ENCODE measurements around the gene MFSD6. TPM values are rescaled to one million over a fixed set of nuclear protein-coding genes. Genes with fewer than 3 reads are reported as not detected.

Gene MFSD6
- polyA plus RNA-seq, 1 of the 3 experiments (the other 2 are of a cell fraction) = 15.1 TPM

DNA sequence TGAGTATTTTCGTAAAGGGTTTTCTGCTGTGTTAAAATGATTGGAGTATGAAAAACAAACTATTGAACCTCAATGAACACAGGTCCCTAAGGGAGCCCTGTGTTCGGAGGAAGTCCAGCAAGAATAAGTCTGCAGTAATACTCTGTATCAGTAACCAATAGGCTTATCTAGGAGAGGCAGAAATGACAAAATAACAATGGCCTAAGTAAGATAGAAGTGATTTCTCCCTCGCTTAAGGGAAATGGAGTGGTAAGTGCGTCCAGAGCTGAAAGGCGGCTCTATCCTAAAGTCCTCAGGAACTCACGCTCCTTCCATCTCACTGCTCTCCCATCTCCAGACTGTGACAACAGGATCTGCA lies 29.3 kb upstream of the MFSD6 start (continued):
- TF ChIP-seq TCF12 (IDR thresholded peaks at IDR 0.05) (no peak), NRF1 (IDR thresholded peaks at IDR 0.05; ENCODE audit: low read depth, low read length) (no peak), SMC3 (IDR thresholded peaks at IDR 0.05; ENCODE audit: low read depth, low read length) (no peak), JUND (IDR thresholded peaks at IDR 0.05) (no peak), TEAD4 (IDR thresholded peaks at IDR 0.05; ENCODE audit: borderline replicate concordance, insufficient read depth) (no peak), RXRA (IDR thresholded peaks at IDR 0.05; ENCODE audit: borderline replicate concordance, low read depth) (no peak)

DNA sequence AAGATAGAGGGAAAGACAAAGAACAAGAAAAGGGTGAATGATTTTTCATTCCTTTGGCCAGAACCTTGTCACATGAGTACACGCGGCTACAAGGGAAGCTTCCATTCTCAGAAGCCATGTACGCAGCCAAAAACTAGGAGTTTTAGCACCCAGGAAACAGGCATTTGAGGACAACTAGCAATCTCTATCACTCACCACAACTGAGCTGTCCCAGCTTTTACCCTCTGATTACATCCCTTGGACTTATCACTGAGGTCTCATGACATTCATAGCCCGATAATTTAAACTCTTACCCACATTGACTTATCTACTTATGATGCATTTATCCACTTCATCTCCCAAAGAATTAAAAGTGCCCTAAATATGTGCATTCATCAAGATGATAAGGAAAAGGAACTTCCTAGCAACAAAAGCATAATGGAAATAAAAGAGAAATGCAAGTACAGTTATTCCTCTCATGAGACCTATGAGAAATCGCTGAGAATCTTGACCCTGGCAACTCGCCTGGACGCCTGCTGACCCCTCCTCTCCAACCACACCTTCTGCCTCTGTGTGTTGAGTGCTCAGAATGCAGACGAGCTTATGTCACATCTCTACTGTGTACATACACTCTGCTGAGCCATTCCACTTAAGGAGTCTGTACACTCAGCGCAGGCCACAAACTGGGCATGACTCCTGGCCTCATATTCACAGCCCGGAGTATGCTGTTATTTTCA lies 28.7 kb upstream of the MFSD6 start:
- Histone ChIP-seq H3K27ac (ENCODE audit: low read depth in 2 of 2, low read length in 1 of 2) (no peak overlapping the region), H3K4me1 (ENCODE audit: control insufficient read depth in 1 of 2, insufficient read depth in 2 of 2, low read depth in 1 of 2, low read length in 1 of 2) (no peaks in the 10 kb centered on the region; a peak in 1 of 4 replicates), H3K79me2 (ENCODE audit: insufficient read depth) (no peaks in the 10 kb centered on the region), H3K9me3 (no peaks in the 10 kb centered on the region), H3K9ac (no peak overlapping the region), H3K4me2 (no peak overlapping the region), H3F3A (replicated peaks; ENCODE audit: insufficient read depth) (no peaks in the 10 kb centered on the region), H3K27me3 (ENCODE audit: insufficient read depth) (no peaks in the 10 kb centered on the region), H3K36me3 (replicated peaks in 1 of 2; ENCODE audit: control insufficient read depth in 1 of 2, insufficient read depth in 2 of 2, low read length in 1 of 2) (no peaks in the 10 kb centered on the region), H4K20me1 (ENCODE audit: insufficient read depth) (no peaks in the 10 kb centered on the region), H2AFZ (ENCODE audit: low read depth) (no peak overlapping the region), H3K4me3 (ENCODE audit: low read depth in 2 of 2, low read length in 1 of 2) (no peak overlapping the region), H3K9me2 (no peaks in the 10 kb centered on the region)
- TF ChIP-seq, protein P1, sequence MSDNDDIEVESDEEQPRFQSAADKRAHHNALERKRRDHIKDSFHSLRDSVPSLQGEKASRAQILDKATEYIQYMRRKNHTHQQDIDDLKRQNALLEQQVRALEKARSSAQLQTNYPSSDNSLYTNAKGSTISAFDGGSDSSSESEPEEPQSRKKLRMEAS (IDR thresholded peaks at IDR 0.05; ENCODE audit: low read depth) = no peak
- no peak for TF ChIP-seq EP300 (IDR thresholded peaks at IDR 0.05; ENCODE audit: borderline replicate concordance in 1 of 2, low read depth in 1 of 2, low read length in 1 of 2)
- TF ChIP-seq NFIC (IDR thresholded peaks at IDR 0.05; ENCODE audit: borderline replicate concordance) = no peak
- TF ChIP-seq POLR2AphosphoS5 (IDR thresholded peaks at IDR 0.05; ENCODE audit: low read depth, low read length) = no peak
- TF ChIP-seq RAD21 (IDR thresholded peaks at IDR 0.05; ENCODE audit: low read length) = no peak
- no peak for TF ChIP-seq RCOR1 (IDR thresholded peaks at IDR 0.05; ENCODE audit: low read length)
- no peak for TF ChIP-seq RXRA (IDR thresholded peaks at IDR 0.05; ENCODE audit: borderline replicate concordance, low read depth)
- TF ChIP-seq GABPA (IDR thresholded peaks at IDR 0.05; ENCODE audit: low read depth) = no peak
- TF ChIP-seq EZH2phosphoT487 (IDR thresholded peaks at IDR 0.05; ENCODE audit: borderline replicate concordance, low read depth) = no peak
- TF ChIP-seq ELF1 (IDR thresholded peaks at IDR 0.05) = no peak
- TF ChIP-seq YY1 (IDR thresholded peaks at IDR 0.05; ENCODE audit: low read depth) = no peak
- TF ChIP-seq TEAD4 (IDR thresholded peaks at IDR 0.05; ENCODE audit: borderline replicate concordance, insufficient read depth) = no peak
- 72% methylated on average over 10 of the region's 10 CpGs for WGBS (ENCODE audit: low lambda C conversion rate)
- CTCF ChIA-PET = interaction anchor here (0.6 kb wide), 1 partner anchor 126 kb away, joined by 3 read pairs; no protein-coding TSS in a partner anchor
- DNase-seq = no peak
- POLR2A ChIA-PET = no interaction called here

DNA sequence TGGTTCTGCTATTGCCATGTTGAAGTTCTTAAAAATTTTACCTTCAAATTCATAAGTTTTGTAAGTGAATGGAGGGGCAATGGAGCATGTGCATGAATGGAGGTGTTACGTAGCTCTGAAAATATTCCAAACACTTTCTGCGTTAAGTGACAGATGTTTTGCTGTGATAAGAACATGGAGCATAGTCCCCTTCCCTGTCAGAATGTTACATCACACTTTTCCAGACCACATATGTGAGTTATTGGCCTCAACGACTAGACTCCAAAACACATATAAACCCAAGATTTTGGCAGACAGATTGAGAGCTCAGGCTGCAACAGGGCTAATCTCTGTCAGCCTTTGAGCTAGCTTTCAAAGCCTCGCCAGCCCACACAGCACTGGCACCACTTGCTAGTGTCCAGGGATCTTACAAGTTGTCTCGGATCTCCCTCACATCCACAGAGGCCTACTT lies 27.2 kb upstream of the MFSD6 start:
- no peaks in the 10 kb centered on the region for H3K9me3 ChIP-seq
- CTCF ChIA-PET = interaction anchor here (1.6 kb wide), 1 partner anchor 130 kb away, joined by 7 read pairs; no protein-coding TSS in a partner anchor
- H3K9ac ChIP-seq = no peak overlapping the region
- no peaks in the 10 kb centered on the region for H3K27me3 ChIP-seq (ENCODE audit: insufficient read depth)
- H2AFZ ChIP-seq (ENCODE audit: low read depth) = no peak overlapping the region
- DNase-seq = no peak
- no peak overlapping the region for H3K4me2 ChIP-seq
- H3K27ac ChIP-seq (ENCODE audit: low read depth in 2 of 2, low read length in 1 of 2) = no peak overlapping the region
- POLR2A ChIA-PET = no interaction called here
- no peaks in the 10 kb centered on the region for H3K79me2 ChIP-seq (ENCODE audit: insufficient read depth)
- H3K4me1 ChIP-seq (ENCODE audit: control insufficient read depth in 1 of 2, insufficient read depth in 2 of 2, low read depth in 1 of 2, low read length in 1 of 2) = no peaks in the 10 kb centered on the region; a peak in 1 of 4 replicates
- H3K36me3 ChIP-seq (replicated peaks in 1 of 2; ENCODE audit: control insufficient read depth in 1 of 2, insufficient read depth in 2 of 2, low read length in 1 of 2) = no peaks in the 10 kb centered on the region
- WGBS (ENCODE audit: low lambda C conversion rate) = 77% methylated on average over 5 of the region's 5 CpGs
- H3F3A ChIP-seq (replicated peaks; ENCODE audit: insufficient read depth) = no peaks in the 10 kb centered on the region
- no peaks in the 10 kb centered on the region for H4K20me1 ChIP-seq (ENCODE audit: insufficient read depth)
- no peaks in the 10 kb centered on the region for H3K9me2 ChIP-seq
- no peak overlapping the region for H3K4me3 ChIP-seq (ENCODE audit: low read depth in 2 of 2, low read length in 1 of 2)
- no peak for TF ChIP-seq ZBTB33 (IDR thresholded peaks at IDR 0.05; ENCODE audit: borderline replicate concordance, low read depth)
- no peak for TF ChIP-seq TCF12 (IDR thresholded peaks at IDR 0.05)
- no peak for TF ChIP-seq USF2 (IDR thresholded peaks at IDR 0.05; ENCODE audit: borderline replicate concordance, low read depth, low read length)
- TF ChIP-seq RXRA (IDR thresholded peaks at IDR 0.05; ENCODE audit: borderline replicate concordance, low read depth) = no peak
- TF ChIP-seq, protein P2, sequence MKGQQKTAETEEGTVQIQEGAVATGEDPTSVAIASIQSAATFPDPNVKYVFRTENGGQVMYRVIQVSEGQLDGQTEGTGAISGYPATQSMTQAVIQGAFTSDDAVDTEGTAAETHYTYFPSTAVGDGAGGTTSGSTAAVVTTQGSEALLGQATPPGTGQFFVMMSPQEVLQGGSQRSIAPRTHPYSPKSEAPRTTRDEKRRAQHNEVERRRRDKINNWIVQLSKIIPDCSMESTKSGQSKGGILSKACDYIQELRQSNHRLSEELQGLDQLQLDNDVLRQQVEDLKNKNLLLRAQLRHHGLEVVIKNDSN (IDR thresholded peaks at IDR 0.05; ENCODE audit: borderline replicate concordance, low read depth) = no peak
- no peak for TF ChIP-seq YY1 (IDR thresholded peaks at IDR 0.05; ENCODE audit: low read depth)
- TF ChIP-seq CHD2 (IDR thresholded peaks at IDR 0.05; ENCODE audit: low read length, partially characterized antibody) = no peak
- TF ChIP-seq POLR2AphosphoS5 (IDR thresholded peaks at IDR 0.05; ENCODE audit: low read depth, low read length) = no peak
- no peak for TF ChIP-seq FOXM1 (IDR thresholded peaks at IDR 0.05; ENCODE audit: low read depth)
- TF ChIP-seq TEAD4 (IDR thresholded peaks at IDR 0.05; ENCODE audit: borderline replicate concordance, insufficient read depth) = no peak
- TF ChIP-seq, protein P1 (IDR thresholded peaks at IDR 0.05; ENCODE audit: low read depth) = no peak
